KOPT-K1 (cell line): ENCODE data around the gene PARVB.

Experiments
- H3K27ac ChIP-seq: fragments of 200-600 bp; sonication (generic); 2 replicates; pipeline ENCODE4 v1.5.1; 2016; ENCODE audit warnings: antibody characterized with exemption, mild to moderate bottlenecking, low read depth, low read length; ENCODE audit not compliant: poor library complexity, severe bottlenecking
- H3K36me3 ChIP-seq: fragments of 200-600 bp; sonication (generic); 2 replicates; pipeline ENCODE4 v1.5.1; 2017; ENCODE audit warnings: antibody characterized with exemption, mild to moderate bottlenecking, low read length, moderate library complexity; ENCODE audit not compliant: insufficient read depth
- H3K9me3 ChIP-seq: fragments of 200-600 bp; sonication (generic); 2 replicates; pipeline ENCODE4 v1.5.1; 2017; ENCODE audit warnings: antibody characterized with exemption, low read length, mild to moderate bottlenecking; ENCODE audit not compliant: insufficient read depth, poor library complexity, severe bottlenecking

PARVB gene

GRCh38 chr22:44203203-44203602, 179.1 kb downstream of the PARVB start:
- H3K9me3 ChIP-seq = no peaks in the 10 kb centered on the region
- H3K36me3 ChIP-seq = peaks cover 24% of the 10 kb centered on the region
- H3K27ac ChIP-seq = no peak overlapping the region

GRCh38 chr22:44204739-44205515, 180.8 kb downstream of the PARVB start:
- Histone ChIP-seq H3K9me3 (peaks cover 11% of the 10 kb centered on the region), H3K36me3 (peaks cover 8% of the 10 kb centered on the region), H3K27ac (no peak overlapping the region)

- Histone ChIP-seq H3K27ac (no peak overlapping the region), H3K9me3 (peaks cover 12% of the 10 kb centered on the region), H3K36me3 (no peaks in the 10 kb centered on the region; the same call in 1 of the 2 replicates)
Observed at GRCh38 chr22:44205516-44206329, 181.6 kb downstream of the PARVB start.

GRCh38 chr22:44206330-44206645, 182.2 kb downstream of the PARVB start:
- no peaks in the 10 kb centered on the region; the same call in 1 of the 2 replicates for H3K36me3 ChIP-seq
- no peak overlapping the region for H3K27ac ChIP-seq
- H3K9me3 ChIP-seq = peaks cover 12% of the 10 kb centered on the region

GRCh38 chr22:44206696-44207095, 182.6 kb downstream of the PARVB start:
- H3K36me3 ChIP-seq = no peaks in the 10 kb centered on the region; the same call in 1 of the 2 replicates
- H3K9me3 ChIP-seq = peaks cover 12% of the 10 kb centered on the region
- no peak overlapping the region for H3K27ac ChIP-seq

GRCh38 chr22:44207173-44207980, 183.3 kb downstream of the PARVB start:
- no peak overlapping the region for H3K27ac ChIP-seq
- H3K36me3 ChIP-seq = no peaks in the 10 kb centered on the region; the same call in 1 of the 2 replicates
- H3K9me3 ChIP-seq = peaks cover 12% of the 10 kb centered on the region

- Histone ChIP-seq H3K27ac (no peak overlapping the region), H3K36me3 (no peaks in the 10 kb centered on the region; the same call in 1 of the 2 replicates), H3K9me3 (peaks cover 12% of the 10 kb centered on the region)
Observed at GRCh38 chr22:44207981-44208317, 183.8 kb downstream of the PARVB start.

- no peaks in the 10 kb centered on the region; the same call in 1 of the 2 replicates for H3K36me3 ChIP-seq
- no peak overlapping the region for H3K27ac ChIP-seq
- peaks cover 12% of the 10 kb centered on the region for H3K9me3 ChIP-seq
Observed at GRCh38 chr22:44209343-44209742, 185.2 kb downstream of the PARVB start.

GRCh38 chr22:44210722-44211121, 186.6 kb downstream of the PARVB start:
- H3K27ac ChIP-seq = no peak overlapping the region

GRCh38 chr22:44211256-44211945, 187.3 kb downstream of the PARVB start:
- Histone ChIP-seq H3K36me3 (no peaks in the 10 kb centered on the region; the same call in 1 of the 2 replicates), H3K27ac (no peak overlapping the region), H3K9me3 (peaks cover 18% of the 10 kb centered on the region)

More at GRCh38 chr22:44210722-44211121, 186.6 kb downstream of the PARVB start:
- no peaks in the 10 kb centered on the region; the same call in 1 of the 2 replicates for H3K36me3 ChIP-seq
- peaks cover 18% of the 10 kb centered on the region for H3K9me3 ChIP-seq

GRCh38 chr22:44211946-44212930, 188.1 kb downstream of the PARVB start:
- Histone ChIP-seq H3K9me3 (peaks cover 18% of the 10 kb centered on the region), H3K36me3 (no peaks in the 10 kb centered on the region), H3K27ac (no peak overlapping the region)

- Histone ChIP-seq H3K27ac (no peak overlapping the region), H3K36me3 (no peaks in the 10 kb centered on the region), H3K9me3 (peaks cover 18% of the 10 kb centered on the region)
Observed at GRCh38 chr22:44212936-44213335, 188.8 kb downstream of the PARVB start.

- Histone ChIP-seq H3K27ac (no peak overlapping the region), H3K9me3 (peaks cover 18% of the 10 kb centered on the region), H3K36me3 (no peaks in the 10 kb centered on the region)
Observed at GRCh38 chr22:44213489-44214043, 189.5 kb downstream of the PARVB start.
